Measurements from ENCODE around the gene PARD3B.

GRCh38 chr2:204860274-204860673 is 315.0 kb downstream of the PARD3B start:
- TF ChIP-seq CTCF (IDR thresholded peaks at IDR 0.05; ENCODE audit: insufficient read depth, low read length) (no peak), POLR2AphosphoS5 (IDR thresholded peaks at IDR 0.05; ENCODE audit: low read depth) (no peak), REST (IDR thresholded peaks at IDR 0.05; ENCODE audit: insufficient replicate concordance, low read depth) (no peak), GABPA (IDR thresholded peaks at IDR 0.05; ENCODE audit: low read depth) (no peak), SPI1 (IDR thresholded peaks at IDR 0.05; ENCODE audit: borderline replicate concordance, low read depth) (no peak)
